GM15510 (cell line): ENCODE measurements around the gene PRPF31.

Source experiments
- POLR2A ChIP-seq: IDR thresholded peaks from 3 replicates; pipeline ENCODE4 v1.6.1; 2011; ENCODE audit warnings: borderline replicate concordance; ENCODE audit not compliant: insufficient read length; ENCODE audit errors: extremely low read depth

Gene PRPF31

GRCh38 chr19:54104998-54105715 is 10.4 kb upstream of the PRPF31 start:
- TF ChIP-seq POLR2A = no peak

- no peak for TF ChIP-seq POLR2A
Measured at GRCh38 chr19:54105796-54106195, 9.8 kb upstream of the PRPF31 start.

GRCh38 chr19:54106716-54107115 is 8.8 kb upstream of the PRPF31 start:
- no peak for TF ChIP-seq POLR2A

- TF ChIP-seq POLR2A = no peak
Measured at GRCh38 chr19:54107876-54108490, 7.6 kb upstream of the PRPF31 start.

GRCh38 chr19:54108496-54108895 is 7.1 kb upstream of the PRPF31 start:
- no peak for TF ChIP-seq POLR2A

GRCh38 chr19:54109651-54110050 is 5.9 kb upstream of the PRPF31 start:
- no peak for TF ChIP-seq POLR2A

GRCh38 chr19:54114340-54115108 is 1.0 kb upstream of the PRPF31 start:
- peak; percentile 36 for TF ChIP-seq POLR2A

GRCh38 chr19:54121259-54121658 is 5.7 kb downstream of the PRPF31 start:
- no peak for TF ChIP-seq POLR2A

- TF ChIP-seq POLR2A = no peak
Measured at GRCh38 chr19:54123682-54124081, 8.1 kb downstream of the PRPF31 start.

GRCh38 chr19:54124393-54124792 is 8.8 kb downstream of the PRPF31 start:
- no peak for TF ChIP-seq POLR2A

- no peak for TF ChIP-seq POLR2A
Measured at GRCh38 chr19:54125713-54126112, 10.2 kb downstream of the PRPF31 start.

- no peak for TF ChIP-seq POLR2A
Measured at GRCh38 chr19:54127688-54128440, 12.3 kb downstream of the PRPF31 start.

- no peak for TF ChIP-seq POLR2A
Measured at GRCh38 chr19:54128441-54128725, 12.8 kb downstream of the PRPF31 start.

GRCh38 chr19:54128796-54129616 is 13.5 kb downstream of the PRPF31 start:
- no peak for TF ChIP-seq POLR2A
